SKM-1 treated with dmso at 0.1 percent for 144 hours (cell line): Measurements from ENCODE around the gene CCDC15.
"Not testable (repeated sequence)": the region's sequence is repeated elsewhere in the genome, so short reads cannot be mapped to it uniquely, and the experiment has no call there.

Source experiments
- DNase-seq: peaks from one replicate; lab custom pipeline; 2025; ENCODE audit not compliant: unreplicated experiment; lab: John Stamatoyannopoulos, UW

Gene CCDC15

GRCh38 chr11:125080531-125080911 is 126.5 kb downstream of the CCDC15 start:
- DNase-seq: no peak

GRCh38 chr11:125081098-125081798 is 127.2 kb downstream of the CCDC15 start:
- DNase-seq: no peak

- no peak for DNase-seq
Observed at GRCh38 chr11:125082040-125082439, 128.0 kb downstream of the CCDC15 start.

- no peak for DNase-seq
Observed at GRCh38 chr11:125082611-125083311, 128.8 kb downstream of the CCDC15 start.

GRCh38 chr11:125083312-125084056 is 129.5 kb downstream of the CCDC15 start:
- no peak for DNase-seq

- no peak for DNase-seq
Observed at GRCh38 chr11:125084057-125084416, 130.0 kb downstream of the CCDC15 start.

- no peak for DNase-seq
Observed at GRCh38 chr11:125084761-125085231, 130.8 kb downstream of the CCDC15 start.

GRCh38 chr11:125085301-125086081 is 131.5 kb downstream of the CCDC15 start:
- DNase-seq: no peak

GRCh38 chr11:125086633-125087296 is 132.8 kb downstream of the CCDC15 start:
- DNase-seq: no peak

GRCh38 chr11:125088123-125088522 is 134.1 kb downstream of the CCDC15 start:
- DNase-seq: no peak

- DNase-seq: no peak
Observed at GRCh38 chr11:125088576-125089455, 134.8 kb downstream of the CCDC15 start.

- DNase-seq: not testable (repeated sequence)
Observed at GRCh38 chr11:125089481-125089880, 135.5 kb downstream of the CCDC15 start.

GRCh38 chr11:125090151-125090550 is 136.1 kb downstream of the CCDC15 start:
- not testable (repeated sequence) for DNase-seq

GRCh38 chr11:125090816-125091215 is 136.8 kb downstream of the CCDC15 start:
- no peak for DNase-seq
